ENCODE measurements around the gene DGKQ. TPM values are rescaled to one million over a fixed set of nuclear protein-coding genes. Genes with fewer than 3 reads are reported as not detected.

Gene DGKQ
- total and polyA plus RNA-seq, 2 of the 13 experiments (the other 11 are each of a cell fraction or from before 2014, with no cell fraction given), result 4.5 to 7.2 TPM

DNA sequence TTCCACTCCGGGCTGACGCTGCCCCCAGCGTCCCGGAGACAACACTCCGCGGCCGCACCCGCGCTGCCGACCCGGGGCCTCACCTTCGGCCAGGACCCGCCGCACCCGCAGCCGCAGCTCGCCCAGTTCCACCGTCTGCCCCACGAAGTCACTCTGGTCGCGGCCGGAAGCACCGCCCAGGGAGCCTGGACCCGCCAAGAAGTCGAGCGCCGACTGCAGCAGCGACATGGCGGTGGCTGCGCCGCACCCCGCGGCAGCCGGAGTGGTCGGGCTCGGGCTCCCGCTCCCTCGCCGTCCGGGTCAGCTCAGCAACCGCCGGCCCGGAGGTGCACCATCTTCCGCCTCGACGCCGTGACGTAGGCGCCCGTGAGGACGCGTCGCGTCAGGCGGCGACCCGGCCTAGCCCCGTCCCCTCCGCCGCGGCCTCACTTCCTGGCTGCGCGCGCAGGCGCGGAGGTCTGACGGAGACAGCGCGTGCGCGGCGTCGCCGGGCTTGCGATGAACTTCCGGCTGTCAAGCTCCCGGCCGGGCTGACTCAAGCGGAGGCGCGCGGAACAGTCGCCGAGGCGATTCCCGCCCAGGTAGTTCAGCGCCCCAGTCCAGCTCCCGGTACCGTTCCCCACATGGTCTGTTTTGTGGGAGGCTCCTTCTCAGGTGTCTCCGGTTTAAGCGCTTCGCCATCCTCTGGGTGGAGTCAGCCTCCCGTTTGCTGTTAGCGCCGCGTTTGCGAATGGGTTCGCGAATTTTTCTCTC, 41.2 kb downstream of the DGKQ start, which contains the start of the genes GAK and TMEM175 (continued):
- TF ChIP-seq, protein P1, sequence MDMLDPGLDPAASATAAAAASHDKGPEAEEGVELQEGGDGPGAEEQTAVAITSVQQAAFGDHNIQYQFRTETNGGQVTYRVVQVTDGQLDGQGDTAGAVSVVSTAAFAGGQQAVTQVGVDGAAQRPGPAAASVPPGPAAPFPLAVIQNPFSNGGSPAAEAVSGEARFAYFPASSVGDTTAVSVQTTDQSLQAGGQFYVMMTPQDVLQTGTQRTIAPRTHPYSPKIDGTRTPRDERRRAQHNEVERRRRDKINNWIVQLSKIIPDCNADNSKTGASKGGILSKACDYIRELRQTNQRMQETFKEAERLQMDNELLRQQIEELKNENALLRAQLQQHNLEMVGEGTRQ (IDR thresholded peaks at IDR 0.05; ENCODE audit: low read depth, low read length), result no peak
- TF ChIP-seq, protein P1 (CRISPR knock-in tag; IDR thresholded peaks at IDR 0.05; ENCODE audit: borderline replicate concordance), result no peak; the same call in 1 of the 2 replicates
- no peak for TF ChIP-seq PAX8 (CRISPR knock-in tag; IDR thresholded peaks at IDR 0.05; ENCODE audit: borderline replicate concordance)
- 0 out of 2 replicates have a peak, but pooled peaks have one; percentile 37 for TF ChIP-seq CBFB (CRISPR knock-in tag; IDR thresholded peaks at IDR 0.05)
- TF ChIP-seq NR2C2 (CRISPR knock-in tag; IDR thresholded peaks at IDR 0.05; ENCODE audit: borderline replicate concordance), result peak; percentile 89
- peak; percentile 59 for TF ChIP-seq SKI (IDR thresholded peaks at IDR 0.05; ENCODE audit: partially characterized antibody)
- no peak; the same call in 1 of the 2 replicates for TF ChIP-seq ZFP82 (CRISPR knock-in tag; IDR thresholded peaks at IDR 0.05; ENCODE audit: borderline replicate concordance)
- no peak for TF ChIP-seq SYNCRIP (IDR thresholded peaks at IDR 0.05; ENCODE audit: insufficient read depth, low read depth, low read length)
- TF ChIP-seq, protein P2, sequence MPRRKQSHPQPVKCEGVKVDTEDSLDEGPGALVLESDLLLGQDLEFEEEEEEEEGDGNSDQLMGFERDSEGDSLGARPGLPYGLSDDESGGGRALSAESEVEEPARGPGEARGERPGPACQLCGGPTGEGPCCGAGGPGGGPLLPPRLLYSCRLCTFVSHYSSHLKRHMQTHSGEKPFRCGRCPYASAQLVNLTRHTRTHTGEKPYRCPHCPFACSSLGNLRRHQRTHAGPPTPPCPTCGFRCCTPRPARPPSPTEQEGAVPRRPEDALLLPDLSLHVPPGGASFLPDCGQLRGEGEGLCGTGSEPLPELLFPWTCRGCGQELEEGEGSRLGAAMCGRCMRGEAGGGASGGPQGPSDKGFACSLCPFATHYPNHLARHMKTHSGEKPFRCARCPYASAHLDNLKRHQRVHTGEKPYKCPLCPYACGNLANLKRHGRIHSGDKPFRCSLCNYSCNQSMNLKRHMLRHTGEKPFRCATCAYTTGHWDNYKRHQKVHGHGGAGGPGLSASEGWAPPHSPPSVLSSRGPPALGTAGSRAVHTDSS (CRISPR knock-in tag; conservative IDR thresholded peaks at IDR 0.05), result no peak
- 0 out of 2 replicates have a peak, but pooled peaks have one; percentile 30 for TF ChIP-seq ARNTL (CRISPR knock-in tag; IDR thresholded peaks at IDR 0.05)
- TF ChIP-seq ZNF747 (CRISPR knock-in tag; IDR thresholded peaks at IDR 0.05; ENCODE audit: borderline replicate concordance), result peak; percentile 85; the same call in 1 of the 2 replicates
- peak; percentile 86 for TF ChIP-seq TARDBP (CRISPR knock-in tag; IDR thresholded peaks at IDR 0.05)
- peak; percentile 76; the same call in 1 of the 2 replicates for TF ChIP-seq ZZZ3 (CRISPR knock-in tag; IDR thresholded peaks at IDR 0.05; ENCODE audit: borderline replicate concordance)
- TF ChIP-seq, protein P3, sequence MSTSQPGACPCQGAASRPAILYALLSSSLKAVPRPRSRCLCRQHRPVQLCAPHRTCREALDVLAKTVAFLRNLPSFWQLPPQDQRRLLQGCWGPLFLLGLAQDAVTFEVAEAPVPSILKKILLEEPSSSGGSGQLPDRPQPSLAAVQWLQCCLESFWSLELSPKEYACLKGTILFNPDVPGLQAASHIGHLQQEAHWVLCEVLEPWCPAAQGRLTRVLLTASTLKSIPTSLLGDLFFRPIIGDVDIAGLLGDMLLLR (CRISPR knock-in tag; IDR thresholded peaks at IDR 0.05), result peak; percentile 76; the same call in 1 of the 2 replicates
- TF ChIP-seq SNAPC5 (CRISPR knock-in tag; IDR thresholded peaks at IDR 0.05; ENCODE audit: borderline replicate concordance), result no peak
- TF ChIP-seq ZNF660 (CRISPR knock-in tag; IDR thresholded peaks at IDR 0.05; ENCODE audit: borderline replicate concordance, low read depth), result no peak
- TF ChIP-seq GPN1 (CRISPR knock-in tag; IDR thresholded peaks at IDR 0.05; ENCODE audit: borderline replicate concordance), result no peak
- TF ChIP-seq TBL1XR1 (IDR thresholded peaks at IDR 0.05; ENCODE audit: borderline replicate concordance, low read length, partially characterized antibody), result peak; percentile 11
- TF ChIP-seq NR3C1 (CRISPR knock-in tag; IDR thresholded peaks at IDR 0.05), result no peak
